Myocyte (in vitro differentiated cells): ENCODE measurements around the gene ARHGAP24. TPM values are rescaled to one million over a fixed set of nuclear protein-coding genes. Genes with fewer than 3 reads are reported as not detected.
"Not testable (repeated sequence)": the region's sequence is repeated elsewhere in the genome, so short reads cannot be mapped to it uniquely, and the experiment has no call there.

Experiments used
- DNase-seq: peaks from one replicate; pipeline ENCODE4 v3.0.0-alpha.2; 2012; ENCODE audit warnings: low read depth
- total RNA-seq: library from RNA; depleted of rRNA; stranded (reverse); fragments of >200 nt; gene quantifications from 2 replicates; pipeline ENCODE4 v1.2.3, GENCODE V29; 2014

Gene ARHGAP24
- total RNA-seq, 1 donor from 2014 or later = 62.4 TPM

GRCh38 chr4:85644061-85644460 is 169.1 kb downstream of the ARHGAP24 start:
- DNase-seq = no peak

- DNase-seq = no peak
Observed at GRCh38 chr4:85650908-85651307, 176.0 kb downstream of the ARHGAP24 start.

- DNase-seq = no peak
Observed at GRCh38 chr4:85656759-85657505, 182.0 kb downstream of the ARHGAP24 start.

DNA sequence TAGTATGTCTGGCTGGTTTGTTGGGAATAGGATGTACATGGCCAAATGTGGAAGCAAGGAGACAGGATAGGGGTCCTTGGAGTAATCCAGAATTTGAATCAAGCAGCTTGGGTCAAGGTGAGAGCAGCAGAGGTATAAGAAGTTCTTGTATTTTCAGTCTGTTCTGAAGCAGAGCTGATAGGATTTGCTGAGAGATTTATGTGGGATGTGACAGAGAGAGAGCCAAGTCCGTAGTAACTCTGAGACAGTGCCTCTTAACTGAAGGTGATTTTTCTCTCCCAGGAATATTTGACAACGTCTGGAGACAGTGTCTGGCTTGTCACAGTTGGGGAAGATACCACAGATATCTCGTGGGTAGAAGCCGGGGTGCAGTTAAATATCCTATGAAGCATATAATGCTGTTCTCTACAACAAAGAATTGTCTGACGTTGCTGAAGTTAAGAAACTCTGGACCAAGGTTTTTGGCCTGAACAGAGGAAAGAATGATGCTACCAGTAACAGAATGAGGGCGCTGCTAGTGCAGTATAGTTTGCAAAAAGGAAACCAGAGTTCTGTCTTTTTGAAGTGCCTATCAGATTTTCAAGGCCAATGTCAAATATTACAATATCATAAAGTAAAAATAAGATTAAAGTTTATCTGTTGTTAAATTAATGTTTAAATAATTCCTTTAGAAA is 184.0 kb downstream of the ARHGAP24 start:
- DNase-seq = no peak

- DNase-seq = no peak
Observed at GRCh38 chr4:85659610-85660218, 184.8 kb downstream of the ARHGAP24 start.

- not testable (repeated sequence) for DNase-seq
Observed at GRCh38 chr4:85666625-85667024, 191.7 kb downstream of the ARHGAP24 start.

DNA sequence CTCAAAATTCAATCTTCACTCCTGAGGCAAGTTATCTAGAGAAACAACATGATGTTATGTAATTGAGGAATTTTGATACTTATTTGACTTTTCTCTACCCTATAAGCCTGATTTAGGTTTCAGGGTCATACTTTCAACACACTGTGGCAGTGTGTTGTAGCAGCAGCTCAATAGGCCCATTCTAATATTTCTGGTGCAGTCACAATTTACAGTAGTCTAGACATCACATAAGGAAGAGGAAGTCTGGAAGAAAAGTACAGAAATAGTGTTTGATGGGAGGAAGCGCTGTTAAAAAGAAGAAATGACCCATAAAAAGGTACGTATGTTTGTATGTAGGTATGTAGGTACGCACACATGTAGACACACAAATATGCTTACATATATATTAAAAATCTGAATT is 194.3 kb downstream of the ARHGAP24 start:
- DNase-seq = no peak

DNA sequence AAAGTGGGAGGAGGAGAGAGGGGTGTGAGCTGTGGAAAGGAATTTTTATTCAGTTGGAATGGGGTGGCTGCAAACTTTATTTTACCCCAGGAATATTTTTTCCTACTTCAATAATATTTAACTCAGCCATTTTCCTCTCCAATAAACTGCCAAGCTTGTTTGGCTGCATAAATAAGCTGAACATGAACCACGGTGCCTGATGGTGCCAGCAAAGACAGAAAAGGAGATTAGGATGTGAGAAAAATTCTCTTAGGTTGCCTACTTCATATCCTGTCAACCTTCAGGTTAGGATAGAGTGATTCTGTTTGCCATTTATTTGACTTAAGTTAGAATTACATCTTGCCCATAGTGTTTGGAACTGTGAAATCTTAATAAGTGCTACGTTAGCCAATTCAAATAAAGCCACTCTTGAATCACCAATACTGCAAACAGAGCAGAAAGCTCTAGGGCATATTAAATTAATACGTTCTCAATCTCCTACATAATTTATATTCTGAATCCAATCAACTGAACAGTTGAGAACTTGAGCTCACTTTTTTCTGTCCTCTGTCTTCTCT is 195.1 kb downstream of the ARHGAP24 start:
- no peak for DNase-seq

DNA sequence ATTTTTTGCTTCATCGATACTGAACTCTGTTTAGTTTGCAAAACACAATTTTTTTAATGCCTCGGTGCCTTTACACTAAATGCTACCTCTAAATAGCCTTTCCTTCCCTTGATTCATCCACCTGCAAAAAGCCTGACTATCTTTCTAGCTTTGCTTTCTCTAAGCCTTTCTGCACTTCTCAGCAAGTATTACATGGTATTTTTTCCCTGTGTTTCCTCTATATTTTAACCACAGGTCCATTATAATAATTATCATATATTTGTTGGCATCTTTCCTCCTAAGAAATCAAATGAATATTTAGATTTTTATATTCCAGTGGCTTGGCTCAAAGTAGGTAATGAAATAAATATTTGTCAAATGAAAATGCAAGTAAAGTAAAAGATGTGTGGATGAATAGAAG is 196.2 kb downstream of the ARHGAP24 start:
- no peak for DNase-seq

GRCh38 chr4:85672116-85672515 is 197.2 kb downstream of the ARHGAP24 start:
- DNase-seq = no peak

GRCh38 chr4:85672959-85673358 is 198.0 kb downstream of the ARHGAP24 start:
- no peak for DNase-seq

DNA sequence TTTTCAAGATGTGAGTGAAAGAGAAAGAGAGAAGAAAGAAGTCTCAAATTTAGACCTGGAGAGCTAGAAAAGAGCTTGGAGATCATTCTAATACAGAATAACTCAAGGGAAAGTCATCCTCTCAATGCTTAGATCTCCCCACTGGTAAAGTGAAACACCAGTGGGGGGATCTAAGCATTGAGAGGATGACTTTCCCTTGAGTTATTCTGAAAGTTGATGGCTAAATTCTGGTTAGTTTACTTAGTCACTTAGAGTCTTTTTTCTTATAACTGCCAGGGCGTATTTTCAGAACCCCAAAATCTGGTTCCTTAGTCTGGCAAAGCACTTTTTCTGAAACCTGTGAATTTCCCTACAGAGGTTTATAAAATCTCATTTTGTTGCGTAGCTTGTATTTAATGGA is 198.6 kb downstream of the ARHGAP24 start:
- DNase-seq = no peak

GRCh38 chr4:85675076-85676049 is 200.4 kb downstream of the ARHGAP24 start:
- no peak for DNase-seq

DNA sequence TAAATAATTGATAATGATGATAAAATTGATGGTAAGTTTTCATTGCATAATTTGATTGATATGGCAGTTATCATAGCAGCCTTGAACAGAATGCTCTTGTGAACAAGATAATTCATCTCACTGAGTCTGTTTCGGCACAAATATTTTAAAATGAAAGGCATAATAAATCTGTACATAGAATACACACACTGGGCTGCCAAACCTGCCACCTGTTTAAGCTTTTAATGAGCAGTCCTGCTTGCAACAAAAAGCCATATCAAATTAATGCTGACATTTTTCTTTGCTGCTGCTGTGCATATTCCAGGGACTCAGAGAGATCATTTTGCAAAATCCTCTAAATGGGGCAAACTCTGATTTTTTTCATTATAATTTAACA is 201.1 kb downstream of the ARHGAP24 start:
- no peak for DNase-seq

DNA sequence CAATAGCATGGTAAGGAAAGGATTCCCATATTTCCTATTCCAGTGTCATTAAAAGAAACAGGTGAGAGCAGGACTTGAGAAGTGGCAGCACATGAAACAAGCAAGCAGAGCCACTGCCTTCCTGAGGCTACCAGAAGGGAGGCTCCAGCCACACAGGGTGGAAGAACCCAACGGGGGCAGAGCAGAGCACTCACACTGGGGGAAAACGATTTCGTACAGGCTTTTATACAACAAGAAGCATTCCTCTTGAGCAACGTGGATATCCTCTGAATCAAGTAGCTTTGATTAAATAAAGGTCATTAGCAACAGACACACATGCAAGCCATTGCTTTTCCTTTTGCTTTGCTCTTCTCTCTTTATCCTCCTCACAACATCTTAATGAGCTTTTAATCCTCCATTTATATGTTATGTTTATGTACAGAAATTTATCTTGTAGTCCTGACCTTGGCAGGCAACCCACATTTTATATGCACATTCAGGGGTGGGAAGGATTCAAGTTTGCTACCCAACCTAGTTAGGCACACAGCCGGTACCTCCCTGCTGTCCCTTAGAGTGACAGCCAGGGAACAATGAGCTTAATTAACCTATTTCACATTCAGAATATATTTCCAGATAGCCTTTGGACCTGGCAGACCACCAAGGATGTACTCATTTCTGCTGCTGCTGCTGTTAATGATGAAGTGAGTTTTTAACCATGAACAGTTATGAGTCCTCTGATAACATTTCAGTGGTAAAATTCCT is 202.1 kb downstream of the ARHGAP24 start:
- DNase-seq = peak; percentile 31

DNA sequence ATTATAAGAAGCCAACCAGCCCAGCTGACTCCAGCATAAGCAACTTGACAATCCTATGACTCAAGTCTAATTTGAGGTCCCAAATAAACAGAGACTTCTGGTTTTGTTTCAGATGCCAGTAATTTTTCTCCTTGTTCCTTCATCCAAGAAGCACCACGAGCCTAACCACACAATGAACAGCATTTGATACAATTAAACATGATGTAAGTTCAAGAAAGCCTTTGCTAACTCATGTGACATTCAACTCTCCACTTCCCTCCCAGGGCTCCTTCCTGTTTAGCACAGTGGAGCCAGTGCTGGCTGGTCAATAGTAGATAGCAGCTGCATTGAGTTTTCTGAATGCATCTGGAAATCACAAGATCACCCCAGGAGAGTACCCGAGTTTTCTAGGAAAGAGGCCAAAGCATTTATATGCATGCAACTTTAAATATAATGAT is 206.3 kb downstream of the ARHGAP24 start:
- DNase-seq = peak; percentile 98

DNA sequence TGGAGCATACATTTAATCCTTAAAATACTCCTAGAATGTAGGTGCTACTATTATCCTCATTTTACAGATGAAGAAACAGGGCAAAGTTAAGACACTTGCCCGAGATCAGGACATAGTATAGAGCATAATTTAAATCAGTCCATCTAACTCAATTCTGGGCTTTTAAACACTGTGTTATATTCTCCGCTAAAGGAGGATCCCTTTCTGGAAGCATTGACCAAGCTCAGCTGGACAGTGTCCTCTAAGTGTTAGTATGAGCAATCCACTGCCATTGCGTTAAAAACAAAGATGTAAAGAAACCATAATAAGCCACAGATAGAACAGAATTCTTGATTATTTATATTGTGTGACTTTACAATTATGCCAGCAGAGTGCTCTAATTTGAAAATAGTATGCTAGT is 207.0 kb downstream of the ARHGAP24 start:
- no peak for DNase-seq

GRCh38 chr4:85682391-85682790 is 207.4 kb downstream of the ARHGAP24 start:
- DNase-seq = no peak

DNA sequence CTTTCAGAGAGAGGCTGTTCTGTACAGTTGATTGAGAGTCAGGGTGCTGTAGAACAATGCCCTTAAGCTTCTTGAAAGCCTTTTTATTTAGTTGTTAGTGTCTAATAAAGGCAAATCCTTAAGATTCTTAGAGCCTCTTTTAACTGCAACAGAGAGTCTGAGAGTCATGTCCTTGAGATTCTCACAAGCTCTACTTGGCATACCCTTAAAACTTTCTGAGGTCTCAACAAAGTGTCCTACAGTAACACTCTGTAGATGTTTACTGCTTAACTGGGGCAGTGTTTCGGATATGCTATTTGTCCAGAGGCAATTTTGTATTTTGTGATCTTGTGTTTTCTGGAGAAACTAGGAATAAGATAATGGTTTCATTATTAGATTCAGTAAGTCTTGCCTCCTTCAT is 209.7 kb downstream of the ARHGAP24 start:
- DNase-seq = no peak

- no peak for DNase-seq
Observed at GRCh38 chr4:85686398-85686797, 211.4 kb downstream of the ARHGAP24 start.
